ENCODE data around the gene SZT2. TPM values are rescaled to one million over a fixed set of nuclear protein-coding genes. Genes with fewer than 3 reads are reported as not detected.
"Not testable (repeated sequence)": the region's sequence is repeated elsewhere in the genome, so short reads cannot be mapped to it uniquely, and the experiment has no call there.

The SZT2 gene
- total RNA-seq, 1 donor from 2014 or later, result 13.8 TPM

- DNase-seq (ENCODE audit: low read depth), result no peak
These were observed 88.0 kb downstream of the SZT2 start for GRCh38 chr1:43477716-43478115.

- DNase-seq (ENCODE audit: low read depth), result no peak
These were observed 89.7 kb downstream of the SZT2 start for GRCh38 chr1:43479414-43479813.

GRCh38 chr1:43481491-43481890 is 91.8 kb downstream of the SZT2 start:
- no peak for DNase-seq (ENCODE audit: low read depth)

GRCh38 chr1:43482215-43482614 is 92.5 kb downstream of the SZT2 start:
- no peak for DNase-seq (ENCODE audit: low read depth)

- no peak for DNase-seq (ENCODE audit: low read depth)
These were observed 94.7 kb downstream of the SZT2 start for GRCh38 chr1:43484367-43484766.

GRCh38 chr1:43488165-43488564 is 98.5 kb downstream of the SZT2 start:
- no peak for DNase-seq (ENCODE audit: low read depth)

GRCh38 chr1:43491061-43491460 is 101.4 kb downstream of the SZT2 start:
- DNase-seq (ENCODE audit: low read depth), result no peak

GRCh38 chr1:43492826-43493225 is 103.1 kb downstream of the SZT2 start:
- DNase-seq (ENCODE audit: low read depth), result no peak

- DNase-seq (ENCODE audit: low read depth), result peak; percentile 54
These were observed 104.2 kb downstream of the SZT2 start for GRCh38 chr1:43493661-43494450.

GRCh38 chr1:43495204-43495603 is 105.5 kb downstream of the SZT2 start:
- no peak for DNase-seq (ENCODE audit: low read depth)

GRCh38 chr1:43499898-43500297 is 110.2 kb downstream of the SZT2 start:
- no peak for DNase-seq (ENCODE audit: low read depth)

GRCh38 chr1:43501806-43502205 is 112.1 kb downstream of the SZT2 start:
- DNase-seq (ENCODE audit: low read depth), result not testable (repeated sequence)

GRCh38 chr1:43503534-43503933 is 113.8 kb downstream of the SZT2 start:
- no peak for DNase-seq (ENCODE audit: low read depth)

Small RNA genes lying within 50 kb of the gene (microRNA-seq; reads per million reads assigned to microRNA genes)
- 0.48 reads per million for gene MIR6734
- 1.6 reads per million, percentile 3 among the genes with 10 or more reads in this experiment for gene MIR6735

Other genes with a start within 250 kb of the SZT2 start
- 67.4 and 74.0 TPM in 2 replicates for gene EBNA1BP2, start 217.6 kb upstream of the SZT2 start, total RNA-seq
- gene CFAP57, start 217.6 kb upstream of the SZT2 start, total RNA-seq, result 0.21 and 0.47 TPM in 2 replicates
- not detected in 2 replicates for gene TMEM125, start 119.9 kb upstream of the SZT2 start, total RNA-seq
- not detected in 2 replicates for gene C1orf210, start 104.3 kb upstream of the SZT2 start, total RNA-seq
- 0.11 TPM in 1 of 2 replicates, not detected in the other for gene TIE1, start 88.9 kb upstream of the SZT2 start, total RNA-seq
- gene MPL, start 52.1 kb upstream of the SZT2 start, total RNA-seq, result 0.08 TPM in 1 of 2 replicates, not detected in the other
- gene CDC20, start 30.9 kb upstream of the SZT2 start, total RNA-seq, result 0.68 and 2.0 TPM in 2 replicates
- 47.3 and 48.2 TPM in 2 replicates for gene ELOVL1, start 21.9 kb upstream of the SZT2 start, total RNA-seq
- 24.8 and 37.0 TPM in 2 replicates for gene MED8, start 99 bp upstream of the SZT2 start, total RNA-seq
- 8.7 and 12.4 TPM in 2 replicates for gene HYI, start 64.0 kb downstream of the SZT2 start, total RNA-seq
- gene PTPRF, start 141.0 kb downstream of the SZT2 start, total RNA-seq, result 7.8 and 9.9 TPM in 2 replicates